Thoracic aorta (tissue), 2 donors: Measurements from ENCODE around the gene MTHFD1. TPM values are rescaled to one million over a fixed set of nuclear protein-coding genes. Genes with fewer than 3 reads are reported as not detected.
A peak's percentile ranks its signal among the peaks of the same experiment; 100 is the strongest.

ENCODE experiments used
- ATAC-seq: fragments of 150-250 bp; one replicate; pipeline ENCODE4 v1.8.0; 2017; ENCODE audit warnings: low read depth; ENCODE audit not compliant: insufficient number of reproducible peaks, low FRiP score
- DNase-seq: peaks from one replicate; pipeline ENCODE4 v3.0.0-alpha.2; 2020; ENCODE audit warnings: low spot score
- H3K27ac ChIP-seq, 2 donors: fragments of 200-600 bp; sonication (generic); 1 replicate in 1 of 2; 2 replicates in 1 of 2; pipeline ENCODE4 v1.5.1; 2016; ENCODE audit warnings: mild to moderate bottlenecking in 2 of 2, moderate library complexity in 2 of 2
- H3K27me3 ChIP-seq: fragments of 200-600 bp; sonication (generic); replicated peaks from 2 replicates; pipeline ENCODE4 v1.6.0; 2016; ENCODE audit warnings: mild to moderate bottlenecking; ENCODE audit not compliant: insufficient read depth
- H3K36me3 ChIP-seq: fragments of 200-600 bp; sonication (generic); one replicate; pipeline ENCODE4 v1.5.1; 2016
- H3K4me1 ChIP-seq, 2 donors: fragments of 200-600 bp; sonication (generic); 1 replicate in 1 of 2; 2 replicates in 1 of 2; pipeline versions ENCODE4 v1.5.1 to v1.6.0; 2016; ENCODE audit warnings: low read depth in 2 of 2, mild to moderate bottlenecking in 1 of 2; ENCODE audit not compliant: control insufficient read depth in 1 of 2
- H3K4me3 ChIP-seq: fragments of 200-600 bp; sonication (generic); 2 replicates; pipeline ENCODE4 v1.5.1; 2016; ENCODE audit warnings: mild to moderate bottlenecking
- H3K9me3 ChIP-seq: fragments of 200-600 bp; sonication (generic); 2 replicates; pipeline ENCODE4 v1.5.1; 2016
- CTCF ChIP-seq: fragments of 200-600 bp; sonication (generic); IDR thresholded peaks from one replicate; pipeline ENCODE4 v1.5.1; 2019; ENCODE audit warnings: antibody characterized with exemption
- total RNA-seq, 2 donors: library from RNA; depleted of rRNA; stranded (reverse); fragments of >200 nt; gene quantifications; one replicate each; pipeline versions ENCODE4 v1.1.0 to v1.2.3, GENCODE V29; 2016

The MTHFD1 gene
- total RNA-seq, 2 donors from 2014 or later: 26.5 to 33.7 TPM

GRCh38 chr14:64493455-64493854 lies 105.3 kb downstream of the MTHFD1 start:
- Histone ChIP-seq H3K27me3 (no peaks in the 10 kb centered on the region), H3K4me1 (no peaks in the 10 kb centered on the region), H3K4me3 (no peak overlapping the region), H3K36me3 (peaks cover 17% of the 10 kb centered on the region), H3K27ac (no peak overlapping the region), H3K9me3 (no peaks in the 10 kb centered on the region)
- DNase-seq (no peak), ATAC-seq (no peak)
- no peak for TF ChIP-seq CTCF

GRCh38 chr14:64495252-64495651 lies 107.1 kb downstream of the MTHFD1 start:
- Histone ChIP-seq H3K4me1 (peaks cover under 1 to 8% of the 10 kb centered on the region in 2 donors), H3K4me3 (no peak overlapping the region), H3K27me3 (no peaks in the 10 kb centered on the region), H3K9me3 (no peaks in the 10 kb centered on the region), H3K27ac (no peak overlapping the region), H3K36me3 (peaks cover 7% of the 10 kb centered on the region)
- TF ChIP-seq CTCF: no peak
- ATAC-seq (no peak), DNase-seq (no peak)

- no peak overlapping the region for H3K4me3 ChIP-seq
- peaks cover 7% of the 10 kb centered on the region for H3K36me3 ChIP-seq
- peaks cover 16 to 21% of the 10 kb centered on the region in 2 donors for H3K4me1 ChIP-seq
- no peaks in the 10 kb centered on the region for H3K27me3 ChIP-seq
- no peak for DNase-seq
- ATAC-seq: no peak
- no peaks in the 10 kb centered on the region for H3K9me3 ChIP-seq
- H3K27ac ChIP-seq: no peak overlapping the region
- TF ChIP-seq CTCF: no peak
These were observed 108.6 kb downstream of the MTHFD1 start for GRCh38 chr14:64496764-64497163.

GRCh38 chr14:64500088-64500487 lies 111.9 kb downstream of the MTHFD1 start:
- no peak for TF ChIP-seq CTCF
- H3K27me3 ChIP-seq: no peaks in the 10 kb centered on the region
- peaks cover 5% of the 10 kb centered on the region for H3K36me3 ChIP-seq
- peaks cover 24 to 32% of the 10 kb centered on the region in 2 donors for H3K4me1 ChIP-seq
- H3K27ac ChIP-seq: no peak overlapping the region
- no peak overlapping the region for H3K4me3 ChIP-seq
- H3K9me3 ChIP-seq: no peaks in the 10 kb centered on the region
- DNase-seq (no peak), ATAC-seq (no peak)

GRCh38 chr14:64501411-64502171 lies 113.4 kb downstream of the MTHFD1 start:
- Histone ChIP-seq H3K27me3 (no peaks in the 10 kb centered on the region), H3K36me3 (no peaks in the 10 kb centered on the region), H3K4me1 (peaks cover 29 to 41% of the 10 kb centered on the region in 2 donors), H3K9me3 (no peaks in the 10 kb centered on the region), H3K4me3 (peak overlapping the region; percentile 98), H3K27ac (peak overlapping the region; percentile 100)
- peak; percentile 13 for TF ChIP-seq CTCF
- ATAC-seq (peak; percentile 27), DNase-seq (no peak)
